Dermis blood vessel endothelial cell (primary cell): ENCODE data around the gene RUNX3. TPM values are rescaled to one million over a fixed set of nuclear protein-coding genes. Genes with fewer than 3 reads are reported as not detected.
"Not testable (repeated sequence)": the region's sequence is repeated elsewhere in the genome, so short reads cannot be mapped to it uniquely, and the experiment has no call there.

Experiments
- DNase-seq: peaks from one replicate; pipeline ENCODE4 v3.0.0; 2010
- total RNA-seq: library from RNA; depleted of rRNA; stranded (reverse); fragments of >200 nt; gene quantifications from 2 replicates; pipeline ENCODE4 v1.2.3, GENCODE V29; 2014

The RUNX3 gene
- total RNA-seq, result not detected in 2 replicates

GRCh38 chr1:24930260-24931145, at the start of gene RUNX3:
Gene RUNX3 (minus strand): TSS chr1:24930276. CDS start chr1:24929868, 408 bp downstream.
- no peak for DNase-seq

- DNase-seq, result not testable (repeated sequence)
Measured at GRCh38 chr1:24979232-24979631, 49.2 kb upstream of the RUNX3 start.

GRCh38 chr1:24978383-24979032, 48.4 kb upstream of the RUNX3 start:
- no peak for DNase-seq

- no peak for DNase-seq
Measured at GRCh38 chr1:24975391-24975790, 45.3 kb upstream of the RUNX3 start.

- DNase-seq, result no peak
Measured at GRCh38 chr1:24973315-24973714, 43.2 kb upstream of the RUNX3 start.

- no peak for DNase-seq
Measured at GRCh38 chr1:24972915-24973242, 42.8 kb upstream of the RUNX3 start.

GRCh38 chr1:24972221-24972914, 42.3 kb upstream of the RUNX3 start:
- peak; percentile 6 for DNase-seq

GRCh38 chr1:24970926-24971875, 41.1 kb upstream of the RUNX3 start:
- DNase-seq, result no peak

GRCh38 chr1:24970399-24970753, 40.3 kb upstream of the RUNX3 start:
- DNase-seq, result peak; percentile 17

GRCh38 chr1:24969596-24970398, 39.7 kb upstream of the RUNX3 start:
- DNase-seq, result no peak

- no peak for DNase-seq
Measured at GRCh38 chr1:24968941-24969585, 39.0 kb upstream of the RUNX3 start.

GRCh38 chr1:24967962-24968361, 37.9 kb upstream of the RUNX3 start:
- no peak for DNase-seq

GRCh38 chr1:24967555-24967954, 37.5 kb upstream of the RUNX3 start:
- DNase-seq, result no peak

GRCh38 chr1:24966724-24967346, 36.8 kb upstream of the RUNX3 start:
- no peak for DNase-seq

GRCh38 chr1:24966121-24966723, 36.1 kb upstream of the RUNX3 start:
- no peak for DNase-seq

GRCh38 chr1:24965571-24965930, 35.5 kb upstream of the RUNX3 start:
- no peak for DNase-seq

GRCh38 chr1:24964811-24965570, 34.9 kb upstream of the RUNX3 start:
- no peak for DNase-seq

- DNase-seq, result no peak
Measured at GRCh38 chr1:24963943-24964693, 34.0 kb upstream of the RUNX3 start.
